Endothelial cell of umbilical vein (primary cell): ENCODE measurements around the gene ENTPD3. TPM values are rescaled to one million over a fixed set of nuclear protein-coding genes. Genes with fewer than 3 reads are reported as not detected.

ENCODE experiments used
- BruUV-seq: library from RNA; stranded (reverse); fragments of 400-500 nt; replicated peaks from 2 replicates; lab custom pipeline; 2021; lab: Mats Ljungman, UMichigan
- CTCF ChIA-PET: fragments of 300-600, 350-600 bp; sonication (Branson Sonifier 250); formaldehyde crosslinking; loops from one replicate; lab custom pipeline; 2021; ENCODE audit warnings: antibody characterized with exemption, inconsistent platforms; lab: Charles Lee
- POLR2A ChIA-PET: fragments of 300-600, 350-600 bp; sonication (Branson Sonifier 250); formaldehyde crosslinking; loops from one replicate; lab custom pipeline; 2021; ENCODE audit warnings: antibody characterized with exemption, inconsistent platforms; lab: Charles Lee
- DNase-seq: peaks from one replicate; pipeline ENCODE4 v3.0.0-alpha.2; 2011; ENCODE audit warnings: low read depth, low spot score
- FAIRE-seq: peaks from 2 replicates; lab custom pipeline; 2011; peaks lifted over from hg19 to GRCh38; lab: Jason Lieb, UNC
- H2AFZ ChIP-seq: 2 replicates; pipeline ENCODE4 v1.6.0; 2012; ENCODE audit warnings: low read depth, low read length, control low read depth, inconsistent platforms
- H3K27ac ChIP-seq: 2 replicates; pipeline ENCODE4 v1.5.1; 2011; ENCODE audit warnings: low read depth, mild to moderate bottlenecking, control low read depth, low read length, moderate library complexity; ENCODE audit not compliant: insufficient read depth
- H3K27me3 ChIP-seq, 2 experiments: 2 replicates each; pipeline versions ENCODE4 v1.6.0 to v1.6.1; 2011; ENCODE audit warnings: low read length in 2 of 2, mixed read lengths in 1 of 2; ENCODE audit not compliant: control insufficient read depth in 2 of 2, insufficient read depth in 2 of 2
- H3K36me3 ChIP-seq, 2 experiments: 2 replicates in 1 of 2; 3 replicates in 1 of 2; pipeline ENCODE4 v1.5.1; 2011; ENCODE audit warnings: low read length in 2 of 2, mild to moderate bottlenecking in 1 of 2, moderate library complexity in 1 of 2; ENCODE audit not compliant: control insufficient read depth in 2 of 2, insufficient read depth in 2 of 2; ENCODE audit errors: extremely low read depth in 1 of 2
- H3K4me1 ChIP-seq: 3 replicates; pipeline ENCODE4 v1.5.1; 2011; ENCODE audit warnings: mild to moderate bottlenecking, low read length; ENCODE audit not compliant: control insufficient read depth, insufficient read depth; ENCODE audit errors: extremely low read depth
- H3K4me2 ChIP-seq: 2 replicates; pipeline ENCODE4 v1.6.1; 2011; ENCODE audit warnings: low read length, control low read depth, mixed read lengths; ENCODE audit not compliant: insufficient read depth
- H3K4me3 ChIP-seq, 3 experiments: fragments of 200-600 bp in 1 of 3; sonication (generic), shearing (Covaris generic) in 1 of 3; replicated peaks in 1 of 3; 2 replicates each; pipeline ENCODE4 v1.5.1; 2011 to 2016; ENCODE audit warnings: control low read depth in 3 of 3, low read length in 3 of 3, mild to moderate bottlenecking in 2 of 3, inconsistent platforms in 1 of 3, low read depth in 1 of 3, moderate library complexity in 1 of 3; ENCODE audit not compliant: insufficient read depth in 1 of 3
- H3K79me2 ChIP-seq: 2 replicates; pipeline ENCODE4 v1.6.0; 2012; ENCODE audit warnings: low read length, inconsistent platforms; ENCODE audit not compliant: control insufficient read depth, insufficient read depth
- H3K9ac ChIP-seq: replicated peaks from 2 replicates; pipeline ENCODE3; 2011; ENCODE audit warnings: low read length, control low read depth; ENCODE audit not compliant: insufficient read depth; ENCODE audit errors: extremely low read depth
- H3K9me1 ChIP-seq: replicated peaks from 3 replicates; pipeline ENCODE4 v1.6.0; 2011; ENCODE audit warnings: mild to moderate bottlenecking, low read length; ENCODE audit not compliant: control insufficient read depth, insufficient read depth; ENCODE audit errors: extremely low read depth
- H3K9me3 ChIP-seq: replicated peaks from 2 replicates; pipeline ENCODE4 v1.5.1; 2012; ENCODE audit warnings: low read length, inconsistent platforms; ENCODE audit not compliant: control insufficient read depth, insufficient read depth
- H4K20me1 ChIP-seq: replicated peaks from 2 replicates; pipeline ENCODE3; 2011; ENCODE audit warnings: mild to moderate bottlenecking, low read length; ENCODE audit not compliant: control insufficient read depth, insufficient read depth; ENCODE audit errors: extremely low read depth
- EZH2 ChIP-seq: IDR thresholded peaks from 2 replicates; pipeline ENCODE4 v1.6.1; 2012; ENCODE audit warnings: borderline replicate concordance, low read depth, mild to moderate bottlenecking, moderate library complexity, low read length, inconsistent platforms; ENCODE audit not compliant: severe bottlenecking
- FOS ChIP-seq: IDR thresholded peaks from 2 replicates; pipeline ENCODE4 v1.6.1; 2011; ENCODE audit warnings: mild to moderate bottlenecking, low read length, moderate library complexity, borderline replicate concordance; ENCODE audit not compliant: insufficient read depth
- GATA2 ChIP-seq: IDR thresholded peaks from 2 replicates; pipeline ENCODE4 v1.7.0; 2011; ENCODE audit warnings: low read depth, mild to moderate bottlenecking, moderate library complexity, mixed read lengths, low read length; ENCODE audit not compliant: insufficient read length, insufficient read depth
- JUN ChIP-seq: IDR thresholded peaks from 2 replicates; pipeline ENCODE4 v1.6.1; 2011; ENCODE audit warnings: borderline replicate concordance, low read depth; ENCODE audit not compliant: insufficient read length, insufficient read depth
- MYC ChIP-seq: IDR thresholded peaks from one replicate; pipeline ENCODE4 v1.6.1; 2011; ENCODE audit warnings: mild to moderate bottlenecking, low read depth, low read length
- POLR2A ChIP-seq: IDR thresholded peaks from 2 replicates; pipeline ENCODE4 v1.6.1; 2012; ENCODE audit warnings: low read depth, mild to moderate bottlenecking, control low read depth, low read length
- POLR2AphosphoS5 ChIP-seq: IDR thresholded peaks from 2 replicates; pipeline ENCODE4 v1.6.1; 2012; ENCODE audit warnings: low read depth, mild to moderate bottlenecking, control low read depth, low read length, moderate library complexity; ENCODE audit not compliant: insufficient read depth
- dilution Hi-C: fragments of 300-500 bp; cut with MboI; formaldehyde crosslinking; loops from one replicate; pipeline ENCODE4 v1.15.0; 2019; ENCODE audit warnings: low sequenced_read_pairs; ENCODE audit not compliant: extremely low pct_ligation_motif_present
- intact Hi-C: fragments of 100-400 bp; cut with micrococcal nuclease; formaldehyde crosslinking; loops from one replicate; pipeline ENCODE4 v1.10.0; 2022
- polyA plus RNA-seq, 4 experiments: library from polyadenylated mRNA; depleted of rRNA in 3 of 4; stranded (reverse) in 3 of 4; unstranded in 1 of 4; fragments of >200 nt; gene quantifications; 2 replicates each; pipeline versions ENCODE4 v1.2.1 to v1.2.3, GENCODE V29; 2011 to 2012; ENCODE audit warnings: missing spikeins in 1 of 4
- total RNA-seq: library from RNA; stranded (reverse); gene quantifications from 2 replicates; pipeline ENCODE4 v1.2.3, GENCODE V29; 2021
- TF ChIP-seq, protein P1 (sequence below): IDR thresholded peaks from 2 replicates; pipeline ENCODE4 v1.6.1; 2011; ENCODE audit not compliant: insufficient read depth, insufficient read length
- TF ChIP-seq, protein P2 (sequence below), 2 donors: IDR thresholded peaks; 1 replicate in 1 of 2; 2 replicates in 1 of 2; pipeline ENCODE4 v1.5.1; 2011; ENCODE audit warnings: low read length in 2 of 2, mild to moderate bottlenecking in 2 of 2, moderate library complexity in 2 of 2, control low read depth in 1 of 2, inconsistent platforms in 1 of 2, low read depth in 1 of 2; ENCODE audit not compliant: insufficient read depth in 1 of 2; ENCODE audit errors: extremely low read depth in 1 of 2

The ENTPD3 gene
- total and polyA plus RNA-seq, 2 donors (not counting 3 experiments of a cell fraction or from before 2014, with no cell fraction given), result not detected

DNA sequence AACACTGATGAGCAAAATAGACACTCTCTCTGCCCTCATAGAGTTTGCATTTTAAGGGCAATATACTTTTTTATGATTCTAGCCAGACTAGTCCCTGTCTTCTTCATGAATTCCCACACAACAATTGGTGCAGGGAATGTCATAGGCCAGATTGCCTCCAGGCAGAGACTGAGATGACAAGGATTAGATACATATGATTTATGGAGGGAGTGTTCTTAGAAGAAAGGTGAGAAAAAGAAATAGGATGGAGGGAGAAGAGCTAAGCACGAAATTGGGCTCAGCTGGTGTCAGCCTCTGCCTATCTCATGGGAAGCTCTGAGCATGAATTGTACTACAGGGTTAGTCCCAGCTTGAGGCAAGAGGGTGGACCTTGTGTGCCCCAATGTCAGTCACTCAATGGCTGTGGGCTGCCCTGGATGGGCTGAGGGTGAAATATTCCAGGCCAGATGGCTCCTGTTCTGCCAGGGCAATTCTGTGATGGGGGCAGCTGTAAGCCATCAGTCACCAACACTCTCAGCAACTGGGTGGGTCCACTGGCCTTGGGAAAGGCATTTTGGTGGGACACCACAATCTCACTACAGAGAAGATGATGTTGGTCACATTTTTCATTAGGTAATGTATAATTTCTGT lies 46.3 kb upstream of the ENTPD3 start:
- Histone ChIP-seq H3K9ac (no peak overlapping the region), H3K4me2 (no peak overlapping the region), H3K36me3 (no peaks in the 10 kb centered on the region), H3K27ac (no peak overlapping the region), H3K4me1 (no peaks in the 10 kb centered on the region), H2AFZ (no peak overlapping the region), H4K20me1 (no peaks in the 10 kb centered on the region), H3K27me3 (peaks cover 0 to 3% of the 10 kb centered on the region in 2 experiments), H3K79me2 (no peaks in the 10 kb centered on the region), H3K4me3 (no peak overlapping the region), H3K9me1 (no peaks in the 10 kb centered on the region), H3K9me3 (no peaks in the 10 kb centered on the region)
- dilution Hi-C loops, result no loop called here
- TF ChIP-seq MYC (no peak), POLR2A (no peak), JUN (no peak), GATA2 (no peak), EZH2 (no peak), FOS (no peak), POLR2AphosphoS5 (no peak)
- TF ChIP-seq, protein P1, sequence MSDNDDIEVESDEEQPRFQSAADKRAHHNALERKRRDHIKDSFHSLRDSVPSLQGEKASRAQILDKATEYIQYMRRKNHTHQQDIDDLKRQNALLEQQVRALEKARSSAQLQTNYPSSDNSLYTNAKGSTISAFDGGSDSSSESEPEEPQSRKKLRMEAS, result no peak
- TF ChIP-seq, protein P2, sequence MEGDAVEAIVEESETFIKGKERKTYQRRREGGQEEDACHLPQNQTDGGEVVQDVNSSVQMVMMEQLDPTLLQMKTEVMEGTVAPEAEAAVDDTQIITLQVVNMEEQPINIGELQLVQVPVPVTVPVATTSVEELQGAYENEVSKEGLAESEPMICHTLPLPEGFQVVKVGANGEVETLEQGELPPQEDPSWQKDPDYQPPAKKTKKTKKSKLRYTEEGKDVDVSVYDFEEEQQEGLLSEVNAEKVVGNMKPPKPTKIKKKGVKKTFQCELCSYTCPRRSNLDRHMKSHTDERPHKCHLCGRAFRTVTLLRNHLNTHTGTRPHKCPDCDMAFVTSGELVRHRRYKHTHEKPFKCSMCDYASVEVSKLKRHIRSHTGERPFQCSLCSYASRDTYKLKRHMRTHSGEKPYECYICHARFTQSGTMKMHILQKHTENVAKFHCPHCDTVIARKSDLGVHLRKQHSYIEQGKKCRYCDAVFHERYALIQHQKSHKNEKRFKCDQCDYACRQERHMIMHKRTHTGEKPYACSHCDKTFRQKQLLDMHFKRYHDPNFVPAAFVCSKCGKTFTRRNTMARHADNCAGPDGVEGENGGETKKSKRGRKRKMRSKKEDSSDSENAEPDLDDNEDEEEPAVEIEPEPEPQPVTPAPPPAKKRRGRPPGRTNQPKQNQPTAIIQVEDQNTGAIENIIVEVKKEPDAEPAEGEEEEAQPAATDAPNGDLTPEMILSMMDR (IDR thresholded peaks at IDR 0.05; ENCODE audit: extremely low read depth in 1 of 2, insufficient read depth in 1 of 2, low read depth in 1 of 2, low read length in 2 of 2), result no peak
- intact Hi-C loops, result no loop called here
- POLR2A ChIA-PET, result no interaction called here
- CTCF ChIA-PET, result no interaction called here
- no peak for DNase-seq
- FAIRE-seq, result no peak
- BruUV-seq, result no TSS peak
